Measurements from ENCODE around the gene RNASE11. TPM values are rescaled to one million over a fixed set of nuclear protein-coding genes. Genes with fewer than 3 reads are reported as not detected.
"Not testable (repeated sequence)": the region's sequence is repeated elsewhere in the genome, so short reads cannot be mapped to it uniquely, and the experiment has no call there.

RNASE11 gene
- total RNA-seq, 1 donor from 2014 or later, result not detected

DNA sequence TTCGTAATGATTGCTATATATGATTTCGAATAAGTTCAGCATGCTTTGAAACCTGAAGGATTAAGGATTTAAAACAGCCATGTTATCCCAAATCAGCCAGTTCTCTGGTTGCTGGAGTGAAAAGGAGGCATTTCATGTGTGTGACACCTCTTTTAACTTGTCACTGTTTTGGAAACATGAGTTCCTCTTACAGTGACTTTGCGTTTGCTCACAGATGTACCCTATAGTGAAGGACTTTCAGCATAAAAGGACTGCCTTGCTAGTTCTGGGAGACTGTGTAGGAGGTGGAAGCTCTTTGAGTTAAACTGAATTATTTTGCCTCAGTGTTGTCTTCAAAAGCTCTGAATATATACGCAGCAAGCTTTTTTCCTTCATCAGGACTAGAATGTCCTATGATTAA is 7.6 kb downstream of the RNASE11 start:
- DNase-seq (ENCODE audit: extremely low spot score in 2 of 2), result no peak
- Histone ChIP-seq H3K9me3 (no peaks in the 10 kb centered on the region), H3K4me1 (no peaks in the 10 kb centered on the region), H3K36me3 (no peaks in the 10 kb centered on the region), H3K27me3 (no peaks in the 10 kb centered on the region), H3K27ac (no peak overlapping the region), H3K4me3 (no peak overlapping the region)
- TF ChIP-seq POLR2A (IDR thresholded peaks at IDR 0.05) (no peak), POLR2AphosphoS5 (IDR thresholded peaks at IDR 0.05; ENCODE audit: insufficient read depth in 1 of 2, low read depth in 1 of 2) (no peak)
- TF ChIP-seq, protein P1, sequence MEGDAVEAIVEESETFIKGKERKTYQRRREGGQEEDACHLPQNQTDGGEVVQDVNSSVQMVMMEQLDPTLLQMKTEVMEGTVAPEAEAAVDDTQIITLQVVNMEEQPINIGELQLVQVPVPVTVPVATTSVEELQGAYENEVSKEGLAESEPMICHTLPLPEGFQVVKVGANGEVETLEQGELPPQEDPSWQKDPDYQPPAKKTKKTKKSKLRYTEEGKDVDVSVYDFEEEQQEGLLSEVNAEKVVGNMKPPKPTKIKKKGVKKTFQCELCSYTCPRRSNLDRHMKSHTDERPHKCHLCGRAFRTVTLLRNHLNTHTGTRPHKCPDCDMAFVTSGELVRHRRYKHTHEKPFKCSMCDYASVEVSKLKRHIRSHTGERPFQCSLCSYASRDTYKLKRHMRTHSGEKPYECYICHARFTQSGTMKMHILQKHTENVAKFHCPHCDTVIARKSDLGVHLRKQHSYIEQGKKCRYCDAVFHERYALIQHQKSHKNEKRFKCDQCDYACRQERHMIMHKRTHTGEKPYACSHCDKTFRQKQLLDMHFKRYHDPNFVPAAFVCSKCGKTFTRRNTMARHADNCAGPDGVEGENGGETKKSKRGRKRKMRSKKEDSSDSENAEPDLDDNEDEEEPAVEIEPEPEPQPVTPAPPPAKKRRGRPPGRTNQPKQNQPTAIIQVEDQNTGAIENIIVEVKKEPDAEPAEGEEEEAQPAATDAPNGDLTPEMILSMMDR (IDR thresholded peaks at IDR 0.05), result no peak
- intact Hi-C loops (cut with DNase I), result no loop called here

DNA sequence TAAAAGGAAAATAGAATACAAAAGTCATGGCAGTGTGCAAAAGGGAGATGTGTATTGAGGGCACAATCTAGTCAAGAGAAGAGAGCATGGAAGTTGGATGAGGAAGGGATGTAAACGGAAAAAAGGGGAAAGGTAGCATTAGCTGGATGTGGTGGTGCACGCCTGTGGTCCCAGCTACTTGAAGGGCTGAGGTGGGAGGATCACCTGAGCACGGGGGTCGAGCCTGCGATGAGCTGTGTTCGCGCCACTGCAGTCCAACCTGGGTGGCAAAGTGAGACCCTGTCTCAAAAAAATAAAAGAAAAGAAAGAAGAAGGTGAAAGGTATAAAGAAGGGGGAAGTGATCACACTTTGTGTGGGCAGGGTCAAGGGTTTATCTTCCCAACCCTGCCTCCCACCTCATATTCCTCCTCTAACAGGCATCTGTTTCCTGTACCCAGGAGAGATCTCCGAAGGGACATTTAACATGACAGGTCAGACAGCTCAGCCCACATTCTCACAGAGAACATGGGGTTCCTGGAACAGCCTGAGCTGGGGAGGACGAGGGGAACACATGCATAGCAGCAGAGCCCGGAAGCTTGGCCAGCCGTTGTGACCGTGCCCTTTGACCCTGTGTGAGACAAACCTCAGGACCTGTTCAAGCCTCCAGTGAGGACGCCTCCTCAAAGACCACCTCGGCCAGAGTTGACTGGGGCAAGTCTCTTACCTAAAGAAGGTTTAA is 8.9 kb downstream of the RNASE11 start:
- intact Hi-C loops (cut with DNase I), result no loop called here
- no peak for DNase-seq (ENCODE audit: extremely low spot score in 2 of 2)
- Histone ChIP-seq H3K4me3 (no peak overlapping the region), H3K4me1 (no peaks in the 10 kb centered on the region), H3K27ac (no peak overlapping the region), H3K9me3 (no peaks in the 10 kb centered on the region), H3K27me3 (no peaks in the 10 kb centered on the region), H3K36me3 (no peaks in the 10 kb centered on the region)
- TF ChIP-seq, protein P1 (IDR thresholded peaks at IDR 0.05), result no peak
- TF ChIP-seq POLR2A (IDR thresholded peaks at IDR 0.05), result no peak

DNA sequence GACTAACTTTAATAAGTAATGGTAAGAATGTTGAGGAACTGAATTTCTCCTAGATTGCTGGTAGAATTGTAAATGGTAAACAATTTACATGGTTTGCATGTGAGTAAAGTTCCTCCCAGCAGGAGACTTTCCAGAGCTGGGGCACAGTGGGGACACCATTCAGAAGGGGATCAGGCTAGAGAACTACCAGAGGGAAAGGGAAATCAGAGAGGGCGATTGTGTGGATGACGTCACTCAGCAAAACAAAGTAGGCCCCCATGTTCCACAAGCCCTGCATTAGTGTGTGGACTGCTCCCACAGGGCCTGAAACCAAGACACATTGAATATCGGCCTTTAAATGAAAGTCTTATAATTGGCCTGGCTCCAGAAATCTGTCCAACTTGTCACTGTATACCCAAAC is 9.5 kb downstream of the RNASE11 start:
- no peak overlapping the region for H3K27ac ChIP-seq
- no peaks in the 10 kb centered on the region for H3K4me1 ChIP-seq
- TF ChIP-seq POLR2AphosphoS5 (IDR thresholded peaks at IDR 0.05; ENCODE audit: insufficient read depth in 1 of 2, low read depth in 1 of 2), result no peak
- no peak for TF ChIP-seq POLR2A (IDR thresholded peaks at IDR 0.05)
- TF ChIP-seq, protein P1 (IDR thresholded peaks at IDR 0.05), result no peak
- no peaks in the 10 kb centered on the region for H3K27me3 ChIP-seq
- no peak overlapping the region for H3K4me3 ChIP-seq
- no peaks in the 10 kb centered on the region for H3K36me3 ChIP-seq
- DNase-seq (ENCODE audit: extremely low spot score in 2 of 2), result no peak
- no peaks in the 10 kb centered on the region for H3K9me3 ChIP-seq
- intact Hi-C loops (cut with DNase I), result no loop called here

DNA sequence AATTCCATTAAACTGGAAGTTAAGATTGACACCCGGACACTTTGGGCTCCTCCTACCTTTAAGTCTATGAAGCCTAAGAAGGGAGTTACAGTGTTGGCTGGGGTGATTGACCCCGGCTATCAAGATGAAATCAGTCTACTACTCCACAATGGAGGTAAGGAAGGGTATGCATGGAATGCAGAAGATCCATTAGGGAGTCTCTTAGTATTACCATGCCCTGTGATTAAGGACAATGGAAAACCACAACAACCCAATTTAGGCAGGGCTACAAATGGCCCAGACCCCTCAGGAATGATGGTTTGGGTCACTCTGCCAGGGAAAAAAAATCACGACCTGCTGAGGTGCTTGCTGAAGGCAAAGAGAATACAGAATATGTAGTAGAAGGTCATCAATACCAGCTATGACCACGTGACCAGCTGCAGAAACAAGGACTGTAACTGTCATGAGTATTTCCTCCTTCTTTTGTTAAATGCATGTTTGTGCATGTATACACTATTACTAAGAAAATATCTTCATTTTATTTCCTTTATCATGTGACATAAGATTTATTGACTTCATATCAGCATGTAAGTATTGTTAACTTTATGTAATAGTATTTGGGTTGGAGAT is 15.3 kb downstream of the RNASE11 start:
- H3K9me3 ChIP-seq; DNase-seq (ENCODE audit: extremely low spot score in 2 of 2); H3K27ac ChIP-seq; H3K4me1 ChIP-seq; intact Hi-C loops (cut with DNase I); H3K27me3 ChIP-seq; H3K4me3 ChIP-seq; H3K36me3 ChIP-seq: not testable (repeated sequence)

GRCh38 chr14:20570720-20571119 is 17.1 kb downstream of the RNASE11 start:
- H3K4me3 ChIP-seq; H3K9me3 ChIP-seq; H3K27ac ChIP-seq; H3K27me3 ChIP-seq; DNase-seq (ENCODE audit: extremely low spot score in 2 of 2); intact Hi-C loops (cut with DNase I); H3K36me3 ChIP-seq; H3K4me1 ChIP-seq: not testable (repeated sequence)

DNA sequence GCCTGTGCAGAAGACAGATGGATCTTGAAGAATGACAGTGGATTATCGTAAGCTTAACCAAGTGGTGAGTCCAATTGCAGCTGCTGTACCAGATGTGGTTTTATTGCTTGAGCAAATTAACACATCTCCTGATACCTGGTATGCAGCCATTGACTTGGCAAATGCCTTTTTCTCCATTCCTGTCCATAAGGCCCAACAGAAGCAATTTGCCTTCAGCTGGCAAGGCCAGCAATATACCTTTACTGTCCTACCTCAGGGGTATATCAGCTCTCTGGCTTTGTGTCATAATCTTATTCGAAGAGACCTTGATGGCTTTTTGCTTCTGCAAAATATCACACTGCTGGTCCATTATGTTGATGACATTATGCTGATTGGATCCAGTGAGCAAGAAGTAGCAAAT is 17.9 kb downstream of the RNASE11 start:
- H3K36me3 ChIP-seq; H3K9me3 ChIP-seq; intact Hi-C loops (cut with DNase I); H3K4me1 ChIP-seq; H3K27ac ChIP-seq; DNase-seq (ENCODE audit: extremely low spot score in 2 of 2); H3K27me3 ChIP-seq; H3K4me3 ChIP-seq: not testable (repeated sequence)
